SJCRH30 (cell line): ENCODE results near the gene IRF2BP2. TPM values are rescaled to one million over a fixed set of nuclear protein-coding genes. Genes with fewer than 3 reads are reported as not detected.

ENCODE experiments used
- DNase-seq, 2 experiments: peaks; one replicate each; pipeline ENCODE4 v3.0.0-alpha.2; 2015 to 2020
- H3K27ac ChIP-seq: fragments of 250-450 bp; sonication (Bioruptor Pico); 2 replicates; pipeline ENCODE4 v1.5.1; 2020; ENCODE audit warnings: mild to moderate bottlenecking, moderate library complexity
- H3K27me3 ChIP-seq: fragments of 250-450 bp; sonication (Bioruptor Pico); 2 replicates; pipeline ENCODE4 v1.5.1; 2020; ENCODE audit warnings: mild to moderate bottlenecking, moderate library complexity
- H3K36me3 ChIP-seq: fragments of 250-450 bp; sonication (Bioruptor Pico); 2 replicates; pipeline ENCODE4 v1.5.1; 2020; ENCODE audit warnings: mild to moderate bottlenecking, moderate library complexity
- H3K4me1 ChIP-seq: fragments of 250-450 bp; sonication (Bioruptor Pico); 2 replicates; pipeline ENCODE4 v1.5.1; 2020; ENCODE audit warnings: mild to moderate bottlenecking, moderate library complexity
- H3K4me3 ChIP-seq: fragments of 250-450 bp; sonication (Bioruptor Pico); 2 replicates; pipeline ENCODE4 v1.5.1; 2020; ENCODE audit warnings: mild to moderate bottlenecking, moderate library complexity
- H3K9me3 ChIP-seq: fragments of 250-450 bp; sonication (Bioruptor Pico); replicated peaks from 2 replicates; pipeline ENCODE4 v1.5.1; 2020; ENCODE audit warnings: mild to moderate bottlenecking, moderate library complexity
- total RNA-seq: library from RNA; depleted of rRNA; stranded (reverse); fragments of >200 nt; shearing (Covaris generic); gene quantifications from 2 replicates; pipeline ENCODE4 v1.2.3, GENCODE V29; 2014; rRNA removed

Gene IRF2BP2
- total RNA-seq, 1 experiment from 2014 or later, result 33.2 TPM

GRCh38 chr1:234559152-234559901 is 50.7 kb downstream of the IRF2BP2 start:
- no peak for DNase-seq
- no peaks in the 10 kb centered on the region for H3K4me1 ChIP-seq
- no peak overlapping the region for H3K4me3 ChIP-seq
- H3K36me3 ChIP-seq, result no peaks in the 10 kb centered on the region
- H3K9me3 ChIP-seq, result no peaks in the 10 kb centered on the region
- no peaks in the 10 kb centered on the region for H3K27me3 ChIP-seq
- H3K27ac ChIP-seq, result no peak overlapping the region

DNA sequence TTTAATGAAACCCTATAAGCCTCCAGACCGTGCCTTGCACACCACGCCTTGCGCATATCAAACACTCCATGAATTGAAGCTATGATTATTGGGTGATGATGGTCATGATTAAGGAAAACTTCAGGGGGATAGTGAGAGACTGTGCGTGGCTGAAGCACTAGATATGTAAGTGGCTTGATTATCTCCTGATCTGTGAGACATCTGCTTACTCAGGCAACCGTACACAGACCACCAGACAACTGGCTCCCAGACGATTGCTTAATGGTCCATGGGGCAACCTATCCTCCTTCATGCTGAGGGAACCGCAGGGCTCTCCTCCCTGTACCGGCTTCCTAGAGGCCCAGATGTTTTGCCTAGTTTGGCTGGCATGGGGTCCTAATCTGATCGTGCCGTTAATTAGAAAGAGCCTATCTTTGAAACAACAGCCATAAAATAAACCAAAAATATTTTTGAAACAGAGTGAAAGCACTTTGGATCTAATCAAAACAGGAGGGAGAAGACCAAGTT is 51.6 kb downstream of the IRF2BP2 start:
- no peaks in the 10 kb centered on the region for H3K9me3 ChIP-seq
- no peak overlapping the region for H3K4me3 ChIP-seq
- H3K27ac ChIP-seq, result no peak overlapping the region
- H3K27me3 ChIP-seq, result no peaks in the 10 kb centered on the region
- H3K36me3 ChIP-seq, result no peaks in the 10 kb centered on the region
- no peak for DNase-seq
- no peaks in the 10 kb centered on the region for H3K4me1 ChIP-seq

DNA sequence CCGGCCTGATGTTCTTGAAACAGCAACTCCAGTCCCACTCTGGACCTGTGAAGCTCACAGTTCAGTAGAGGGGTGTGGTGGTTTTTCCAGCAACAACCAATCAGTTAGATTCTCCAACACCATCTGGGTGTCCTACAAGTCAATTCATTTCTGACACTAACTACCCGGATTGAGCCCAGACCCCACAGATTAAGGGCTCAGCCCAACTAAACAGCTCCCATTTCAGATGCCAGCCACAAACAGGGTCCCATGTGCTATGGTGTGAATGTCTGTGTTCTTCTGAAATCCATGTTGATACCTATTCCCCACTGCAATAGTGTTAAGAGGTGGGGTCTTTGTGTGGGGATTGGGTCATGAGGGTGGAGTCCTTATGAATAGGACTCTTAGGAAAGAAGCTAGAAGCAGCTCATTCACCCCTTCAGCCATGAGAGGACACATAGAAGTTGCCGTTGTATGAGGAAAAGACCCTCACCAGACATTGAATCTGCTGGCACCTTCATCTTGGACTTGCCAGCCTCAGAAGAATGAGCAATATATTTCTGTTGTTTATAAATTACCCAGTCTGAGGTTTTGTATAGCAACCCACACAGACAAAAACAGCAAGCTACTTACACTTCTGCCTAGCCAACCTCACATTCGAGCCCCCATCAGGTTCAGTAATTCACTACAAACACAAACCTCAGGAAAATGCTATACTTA is 53.6 kb downstream of the IRF2BP2 start:
- H3K9me3 ChIP-seq, result no peaks in the 10 kb centered on the region
- no peaks in the 10 kb centered on the region for H3K36me3 ChIP-seq
- no peak for DNase-seq
- no peak overlapping the region for H3K4me3 ChIP-seq
- no peak overlapping the region for H3K27ac ChIP-seq
- H3K27me3 ChIP-seq, result no peaks in the 10 kb centered on the region
- H3K4me1 ChIP-seq, result no peaks in the 10 kb centered on the region

GRCh38 chr1:234555390-234556024 is 54.5 kb downstream of the IRF2BP2 start:
- Histone ChIP-seq H3K4me1 (no peaks in the 10 kb centered on the region), H3K27me3 (no peaks in the 10 kb centered on the region), H3K36me3 (no peaks in the 10 kb centered on the region), H3K4me3 (no peak overlapping the region), H3K27ac (no peak overlapping the region), H3K9me3 (no peaks in the 10 kb centered on the region)
- no peak for DNase-seq

GRCh38 chr1:234554698-234555311 is 55.2 kb downstream of the IRF2BP2 start:
- no peaks in the 10 kb centered on the region for H3K4me1 ChIP-seq
- H3K4me3 ChIP-seq, result no peak overlapping the region
- no peak for DNase-seq
- H3K27me3 ChIP-seq, result no peaks in the 10 kb centered on the region
- no peaks in the 10 kb centered on the region for H3K9me3 ChIP-seq
- no peaks in the 10 kb centered on the region for H3K36me3 ChIP-seq
- no peak overlapping the region for H3K27ac ChIP-seq

Other genes with a start within 250 kb of the IRF2BP2 start
- gene COA6, start 236.7 kb downstream of the IRF2BP2 start, total RNA-seq, result 32.5 and 41.3 TPM in 2 replicates
- gene TARBP1, start 131.0 kb downstream of the IRF2BP2 start, total RNA-seq, result 13.9 and 14.8 TPM in 2 replicates